Brain microvascular endothelial cell (primary cell): Measurements from ENCODE around the gene OAS1.
"Not testable (repeated sequence)": the region's sequence is repeated elsewhere in the genome, so short reads cannot be mapped to it uniquely, and the experiment has no call there.

Experiments
- DNase-seq: peaks from one replicate; pipeline ENCODE4 v3.0.0-alpha.2; 2020
- H3K27ac ChIP-seq: fragments of 250-450 bp; sonication (Bioruptor Pico); 2 replicates; pipeline ENCODE4 v1.5.1; 2020; ENCODE audit warnings: mild to moderate bottlenecking, moderate library complexity
- H3K27me3 ChIP-seq: fragments of 250-450 bp; sonication (Bioruptor Pico); replicated peaks from 2 replicates; pipeline ENCODE4 v1.5.1; 2020; ENCODE audit warnings: mild to moderate bottlenecking
- H3K36me3 ChIP-seq: fragments of 250-450 bp; sonication (Bioruptor Pico); replicated peaks from 2 replicates; pipeline ENCODE4 v1.5.1; 2020; ENCODE audit warnings: mild to moderate bottlenecking
- H3K4me3 ChIP-seq: 2 replicates; pipeline ENCODE4 v1.5.1; 2011; ENCODE audit warnings: low read depth, mild to moderate bottlenecking, control low read depth, low read length, moderate library complexity
- in situ Hi-C: cut with HindIII; loops from 2 replicates; pipeline ENCODE4 v1.10.0; 2017; ENCODE audit warnings: low sequenced_read_pairs, low pct_ligation_motif_present
- TF ChIP-seq, protein P1 (sequence below): IDR thresholded peaks from 2 replicates; pipeline ENCODE4 v1.5.1; 2011; ENCODE audit warnings: low read depth, mild to moderate bottlenecking, moderate library complexity, low read length, control low read depth, inconsistent platforms; ENCODE audit errors: missing control alignments

Gene OAS1

DNA sequence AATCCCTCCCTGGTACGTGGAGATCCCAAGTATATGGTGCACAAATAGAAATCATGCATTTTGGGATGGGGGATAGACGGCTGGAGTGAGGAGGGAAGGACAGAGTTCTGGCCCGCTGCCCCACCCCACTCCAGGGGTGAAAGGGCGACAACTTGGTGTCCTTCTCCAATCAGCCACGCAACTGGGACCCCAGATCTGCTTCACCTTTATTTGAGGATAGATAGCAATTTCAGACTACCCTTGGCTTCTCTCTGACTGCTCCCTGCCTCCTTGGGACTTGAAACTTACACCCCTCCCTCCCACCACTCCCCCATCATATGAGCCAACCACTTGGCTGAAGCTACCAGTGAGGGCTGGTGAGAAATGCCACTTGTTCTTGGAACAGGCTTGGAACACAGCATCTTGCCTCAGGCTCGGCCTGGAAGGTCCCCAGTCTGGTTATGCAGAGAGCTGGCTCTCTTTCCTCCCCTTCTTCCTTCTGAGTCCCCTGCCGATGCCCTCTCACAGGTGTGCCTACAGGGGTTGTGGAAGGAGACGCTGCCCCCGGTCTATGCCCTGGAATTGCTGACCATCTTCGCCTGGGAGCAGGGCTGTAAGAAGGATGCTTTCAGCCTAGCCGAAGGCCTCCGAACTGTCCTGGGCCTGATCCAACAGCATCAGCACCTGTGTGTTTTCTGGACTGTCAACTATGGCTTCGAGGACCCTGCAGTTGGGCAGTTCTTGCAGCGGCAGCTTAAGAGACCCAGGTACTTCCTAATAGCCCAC lies 39.7 kb downstream of the OAS1 start:
- TF ChIP-seq, protein P1, sequence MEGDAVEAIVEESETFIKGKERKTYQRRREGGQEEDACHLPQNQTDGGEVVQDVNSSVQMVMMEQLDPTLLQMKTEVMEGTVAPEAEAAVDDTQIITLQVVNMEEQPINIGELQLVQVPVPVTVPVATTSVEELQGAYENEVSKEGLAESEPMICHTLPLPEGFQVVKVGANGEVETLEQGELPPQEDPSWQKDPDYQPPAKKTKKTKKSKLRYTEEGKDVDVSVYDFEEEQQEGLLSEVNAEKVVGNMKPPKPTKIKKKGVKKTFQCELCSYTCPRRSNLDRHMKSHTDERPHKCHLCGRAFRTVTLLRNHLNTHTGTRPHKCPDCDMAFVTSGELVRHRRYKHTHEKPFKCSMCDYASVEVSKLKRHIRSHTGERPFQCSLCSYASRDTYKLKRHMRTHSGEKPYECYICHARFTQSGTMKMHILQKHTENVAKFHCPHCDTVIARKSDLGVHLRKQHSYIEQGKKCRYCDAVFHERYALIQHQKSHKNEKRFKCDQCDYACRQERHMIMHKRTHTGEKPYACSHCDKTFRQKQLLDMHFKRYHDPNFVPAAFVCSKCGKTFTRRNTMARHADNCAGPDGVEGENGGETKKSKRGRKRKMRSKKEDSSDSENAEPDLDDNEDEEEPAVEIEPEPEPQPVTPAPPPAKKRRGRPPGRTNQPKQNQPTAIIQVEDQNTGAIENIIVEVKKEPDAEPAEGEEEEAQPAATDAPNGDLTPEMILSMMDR: no peak
- no peak for DNase-seq
- H3K27ac ChIP-seq: no peak overlapping the region
- no peak overlapping the region for H3K4me3 ChIP-seq
- in situ Hi-C loops: no loop called here
- no peaks in the 10 kb centered on the region for H3K36me3 ChIP-seq
- no peaks in the 10 kb centered on the region for H3K27me3 ChIP-seq

DNA sequence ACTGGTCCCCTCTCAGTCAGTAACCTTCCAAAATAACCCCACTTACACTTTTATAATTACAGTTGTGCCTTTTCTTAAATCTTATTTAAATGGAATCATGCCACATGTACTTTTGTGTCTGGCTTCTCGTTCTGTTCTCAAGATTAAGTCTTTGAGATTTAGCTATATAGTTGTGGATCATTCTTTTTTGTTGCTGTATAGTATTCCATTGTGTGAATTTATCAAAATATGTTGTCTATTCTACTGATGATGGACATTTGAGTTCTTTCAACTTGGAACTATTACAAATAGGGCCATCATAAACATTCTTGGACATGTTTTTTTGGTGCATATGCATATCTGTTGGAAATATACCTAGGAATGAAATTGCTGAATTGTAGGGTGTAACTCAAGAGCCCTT lies 40.6 kb downstream of the OAS1 start:
- Histone ChIP-seq H3K27me3 (no peaks in the 10 kb centered on the region), H3K36me3 (no peaks in the 10 kb centered on the region), H3K27ac (no peak overlapping the region), H3K4me3 (no peak overlapping the region)
- no peak for DNase-seq
- TF ChIP-seq, protein P1: no peak
- in situ Hi-C loops: no loop called here

DNA sequence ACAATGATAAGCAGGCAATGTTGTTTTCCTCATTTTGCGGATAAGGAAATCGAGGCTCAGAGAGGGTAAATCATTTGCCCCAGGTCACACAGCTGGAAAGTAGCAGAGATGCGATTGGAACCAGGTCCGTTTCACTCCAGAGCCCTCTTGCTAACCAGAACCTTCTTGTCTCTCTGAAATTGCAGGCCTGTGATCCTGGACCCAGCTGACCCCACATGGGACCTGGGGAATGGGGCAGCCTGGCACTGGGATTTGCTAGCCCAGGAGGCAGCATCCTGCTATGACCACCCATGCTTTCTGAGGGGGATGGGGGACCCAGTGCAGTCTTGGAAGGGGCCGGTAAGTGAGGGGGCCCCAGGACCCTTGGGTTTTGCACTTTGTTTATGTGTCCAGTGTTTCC lies 41.0 kb downstream of the OAS1 start:
- H3K36me3 ChIP-seq: no peaks in the 10 kb centered on the region
- no peak for DNase-seq
- H3K27me3 ChIP-seq: no peaks in the 10 kb centered on the region
- no peak overlapping the region for H3K4me3 ChIP-seq
- no peak overlapping the region for H3K27ac ChIP-seq
- in situ Hi-C loops: no loop called here
- TF ChIP-seq, protein P1: no peak

DNA sequence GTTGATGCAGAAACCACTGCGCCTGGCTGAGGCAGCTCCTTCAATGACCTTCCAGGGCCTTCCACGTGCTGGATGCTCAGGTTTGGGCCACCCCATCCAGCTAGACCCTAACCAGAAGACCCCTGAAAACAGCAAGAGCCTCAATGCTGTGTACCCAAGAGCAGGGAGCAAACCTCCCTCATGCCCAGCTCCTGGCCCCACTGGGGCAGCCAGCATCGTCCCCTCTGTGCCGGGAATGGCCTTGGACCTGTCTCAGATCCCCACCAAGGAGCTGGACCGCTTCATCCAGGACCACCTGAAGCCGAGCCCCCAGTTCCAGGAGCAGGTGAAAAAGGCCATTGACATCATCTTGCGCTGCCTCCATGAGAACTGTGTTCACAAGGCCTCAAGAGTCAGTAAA lies 42.0 kb downstream of the OAS1 start:
- in situ Hi-C loops: no loop called here
- H3K36me3 ChIP-seq: no peaks in the 10 kb centered on the region
- H3K4me3 ChIP-seq: no peak overlapping the region
- no peak overlapping the region for H3K27ac ChIP-seq
- no peak for DNase-seq
- TF ChIP-seq, protein P1: no peak
- H3K27me3 ChIP-seq: no peaks in the 10 kb centered on the region

DNA sequence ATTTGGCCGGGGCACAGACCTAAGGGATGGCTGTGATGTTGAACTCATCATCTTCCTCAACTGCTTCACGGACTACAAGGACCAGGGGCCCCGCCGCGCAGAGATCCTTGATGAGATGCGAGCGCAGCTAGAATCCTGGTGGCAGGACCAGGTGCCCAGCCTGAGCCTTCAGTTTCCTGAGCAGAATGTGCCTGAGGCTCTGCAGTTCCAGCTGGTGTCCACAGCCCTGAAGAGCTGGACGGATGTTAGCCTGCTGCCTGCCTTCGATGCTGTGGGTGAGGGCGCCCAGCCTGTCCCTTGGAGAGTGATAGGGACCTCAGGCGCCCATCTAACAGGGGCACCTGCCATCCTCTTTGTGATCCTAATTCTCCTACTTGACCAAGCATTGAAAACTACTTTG lies 43.9 kb downstream of the OAS1 start:
- Histone ChIP-seq H3K36me3 (no peaks in the 10 kb centered on the region), H3K27ac (no peak overlapping the region), H3K4me3 (no peak overlapping the region), H3K27me3 (no peaks in the 10 kb centered on the region)
- in situ Hi-C loops: no loop called here
- TF ChIP-seq, protein P1: no peak
- DNase-seq: no peak

DNA sequence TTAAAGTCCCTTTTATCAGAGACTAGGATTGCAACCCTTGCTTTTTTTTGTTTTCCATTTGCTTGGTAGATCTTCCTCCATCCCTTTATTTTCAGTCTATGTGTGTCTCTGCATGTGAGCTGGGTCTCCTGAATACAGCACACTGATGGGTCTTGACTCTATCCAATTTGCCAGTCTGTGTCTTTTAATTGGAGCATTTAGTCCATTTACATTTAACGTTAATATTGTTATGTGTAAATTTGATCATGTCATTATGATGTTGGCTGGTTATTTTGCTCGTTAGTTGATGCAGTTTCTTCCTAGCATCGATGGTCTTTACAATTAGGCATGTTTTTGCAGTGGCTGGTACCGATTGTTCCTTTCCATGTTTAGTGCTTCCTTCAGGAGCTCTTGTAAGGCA lies 50.4 kb downstream of the OAS1 start:
- H3K27ac ChIP-seq, H3K27me3 ChIP-seq, in situ Hi-C loops, H3K36me3 ChIP-seq, DNase-seq, H3K4me3 ChIP-seq: not testable (repeated sequence)
